GM15510 (cell line): ENCODE measurements around the gene C4orf50.

Source experiments
- POLR2A ChIP-seq: IDR thresholded peaks from 3 replicates; pipeline ENCODE4 v1.6.1; 2011; ENCODE audit warnings: borderline replicate concordance; ENCODE audit not compliant: insufficient read length; ENCODE audit errors: extremely low read depth

The C4orf50 gene

DNA sequence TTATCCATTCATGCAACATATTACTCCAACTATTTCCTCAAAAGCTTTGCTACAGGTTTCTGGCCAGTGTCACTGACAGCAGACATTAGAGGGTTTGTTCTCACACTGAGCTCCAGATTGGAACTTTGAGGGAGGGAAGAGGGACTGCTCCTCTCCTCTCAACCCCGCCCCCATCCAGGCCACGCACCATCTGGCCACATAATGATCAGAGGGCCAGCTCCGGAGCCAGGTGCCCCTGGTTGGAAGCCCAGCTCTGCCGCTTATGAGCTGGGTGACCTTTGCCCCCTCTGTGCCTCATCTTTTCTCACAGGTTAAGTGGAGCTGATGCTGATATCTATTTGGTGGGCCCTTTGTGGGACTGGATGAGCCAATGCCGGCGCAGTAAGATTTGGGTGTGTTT is 55.8 kb downstream of the C4orf50 start:
- TF ChIP-seq POLR2A = no peak

DNA sequence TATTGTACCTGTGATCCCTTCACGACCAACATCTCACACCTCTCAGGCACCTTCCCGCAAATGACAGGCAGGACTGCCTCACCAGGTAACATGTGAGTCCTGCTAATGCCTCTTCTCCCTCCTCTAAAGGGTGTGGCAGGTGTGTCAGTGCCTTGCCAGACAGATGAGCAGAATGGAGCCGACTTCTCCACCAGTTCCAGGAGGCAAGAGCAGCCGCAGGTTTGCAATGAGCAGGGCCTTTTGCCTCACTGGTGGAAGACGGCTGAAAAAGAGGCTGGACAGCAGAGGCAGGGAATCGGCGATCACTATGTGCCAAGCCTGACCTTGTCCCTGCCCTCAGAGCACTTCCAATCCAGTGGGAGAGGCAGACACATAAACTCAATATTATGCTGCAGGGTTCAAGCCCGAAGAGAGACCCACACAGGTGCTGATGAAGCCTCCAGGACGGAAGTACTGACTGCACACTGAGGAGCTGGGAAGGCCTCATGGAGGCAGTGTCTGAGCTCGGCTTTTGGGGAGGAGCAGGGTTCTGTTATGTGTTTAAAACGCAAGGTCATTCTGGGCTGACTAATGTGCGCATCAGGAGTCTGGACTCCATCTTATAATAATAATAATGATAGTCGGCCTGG is 57.9 kb downstream of the C4orf50 start:
- no peak for TF ChIP-seq POLR2A

DNA sequence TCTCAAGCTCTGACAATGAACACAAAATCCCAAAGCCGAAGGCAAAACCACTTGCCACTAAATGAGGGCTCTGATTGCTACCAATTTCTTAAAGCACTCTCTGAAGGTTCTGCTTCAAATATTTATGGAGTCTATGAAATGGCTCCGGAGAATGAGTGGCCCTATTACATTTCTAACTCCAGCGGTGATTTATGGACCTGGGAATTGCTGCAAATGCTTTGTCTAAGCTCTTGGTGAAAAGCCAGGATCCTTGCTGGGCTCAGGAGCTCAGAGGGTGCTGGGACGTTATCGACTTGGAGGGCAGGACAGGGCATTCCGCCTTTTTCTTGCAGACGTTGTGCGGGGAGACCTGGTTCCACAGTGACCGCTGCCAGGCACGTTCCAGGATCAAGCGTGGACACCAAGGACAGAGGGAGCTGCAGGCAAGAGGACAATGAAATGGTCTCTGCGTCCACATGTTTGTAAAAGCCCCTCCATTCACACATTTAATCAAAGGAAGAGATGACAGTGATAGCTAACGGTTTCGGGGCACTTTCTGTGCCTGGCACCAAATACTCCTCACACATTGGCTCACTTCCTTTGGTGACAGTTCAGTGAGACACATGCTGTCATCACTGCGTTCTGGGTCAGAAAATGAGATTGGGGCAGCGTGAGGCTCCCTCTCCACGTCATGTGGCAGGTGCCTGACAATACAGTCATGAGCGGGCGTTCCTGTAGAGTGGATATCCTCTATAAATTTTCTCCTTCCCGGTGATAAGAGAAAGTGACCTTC is 58.8 kb downstream of the C4orf50 start:
- no peak for TF ChIP-seq POLR2A

DNA sequence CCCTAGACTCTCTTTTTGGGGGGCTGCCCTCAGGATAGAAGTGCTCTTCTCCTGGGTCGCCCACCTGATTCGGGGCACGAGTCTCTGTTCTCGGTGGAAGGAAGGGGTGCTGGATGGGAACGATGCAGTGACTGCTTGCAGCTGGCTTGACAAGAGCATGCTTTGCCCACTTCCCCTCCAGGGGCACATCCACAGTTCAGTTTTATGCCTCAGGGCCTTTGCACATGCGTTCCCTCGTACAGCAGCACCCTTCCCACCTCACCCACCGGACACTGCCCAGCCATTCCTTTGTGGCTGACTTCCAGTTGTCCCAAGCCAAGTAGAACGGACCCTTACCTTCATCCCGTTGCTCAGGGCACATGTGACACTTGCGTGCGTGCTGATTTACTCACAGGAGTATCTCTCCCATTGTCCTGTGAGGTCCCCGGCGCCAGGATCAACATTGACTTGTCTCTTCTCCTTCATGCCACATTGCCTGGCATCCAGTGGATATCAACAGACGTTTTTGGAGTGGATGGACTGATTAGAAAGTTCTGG is 60.0 kb downstream of the C4orf50 start:
- no peak for TF ChIP-seq POLR2A

DNA sequence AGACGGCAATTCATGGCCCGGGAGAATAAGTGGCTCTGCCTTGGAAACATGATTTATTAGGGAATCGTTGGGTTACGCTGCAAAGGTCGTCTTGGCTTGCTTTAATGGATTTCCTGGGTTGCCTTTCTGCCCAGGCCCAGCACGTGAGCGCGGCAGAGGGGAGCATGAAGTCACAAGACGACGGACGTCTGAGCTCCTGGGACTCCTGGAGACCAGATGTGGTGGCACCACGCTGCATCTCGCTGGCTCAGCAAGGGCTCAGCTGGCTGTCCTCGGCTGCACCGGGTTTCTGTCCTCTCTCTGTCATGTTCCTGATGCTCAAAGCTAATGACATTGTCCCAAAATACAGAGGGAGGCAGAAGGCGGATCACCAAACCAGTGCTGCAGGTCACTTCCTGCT is 61.2 kb downstream of the C4orf50 start:
- no peak for TF ChIP-seq POLR2A

DNA sequence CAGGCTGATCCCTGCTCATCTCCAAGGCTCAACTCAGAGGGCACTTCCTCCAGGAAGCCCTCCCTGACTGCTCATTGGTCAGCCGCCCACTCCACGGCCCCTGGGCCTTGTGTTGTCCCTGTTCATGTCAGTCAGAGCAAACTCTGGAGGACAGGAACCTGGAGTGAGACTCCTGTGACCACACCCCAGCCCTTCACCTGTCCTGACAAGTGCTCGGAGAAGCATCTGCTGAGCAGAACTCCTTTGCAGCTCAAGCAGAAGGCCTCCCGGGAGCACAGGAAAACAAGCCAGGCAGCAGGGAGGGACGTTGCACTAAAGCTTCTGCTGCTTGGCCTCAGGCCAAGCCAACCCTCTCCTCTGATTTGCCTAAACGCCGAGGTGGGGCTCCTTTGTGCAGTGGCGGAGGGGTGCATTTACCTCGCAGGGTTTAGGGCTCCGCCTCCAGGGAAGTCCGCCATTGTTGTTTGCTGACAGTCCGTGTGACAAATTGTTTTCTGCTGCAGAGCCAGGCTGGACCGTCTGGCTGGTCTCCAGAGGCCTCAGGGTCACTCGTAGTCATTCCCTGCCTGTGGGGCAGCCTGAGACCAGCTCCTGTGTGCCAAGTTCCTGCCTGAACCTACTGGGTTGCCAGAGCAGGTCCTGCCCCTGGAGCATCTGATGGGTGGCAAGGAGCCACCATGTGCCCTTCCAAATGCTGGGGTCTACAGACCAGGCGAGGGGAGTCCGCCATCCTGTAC is 61.8 kb downstream of the C4orf50 start:
- TF ChIP-seq POLR2A = no peak

DNA sequence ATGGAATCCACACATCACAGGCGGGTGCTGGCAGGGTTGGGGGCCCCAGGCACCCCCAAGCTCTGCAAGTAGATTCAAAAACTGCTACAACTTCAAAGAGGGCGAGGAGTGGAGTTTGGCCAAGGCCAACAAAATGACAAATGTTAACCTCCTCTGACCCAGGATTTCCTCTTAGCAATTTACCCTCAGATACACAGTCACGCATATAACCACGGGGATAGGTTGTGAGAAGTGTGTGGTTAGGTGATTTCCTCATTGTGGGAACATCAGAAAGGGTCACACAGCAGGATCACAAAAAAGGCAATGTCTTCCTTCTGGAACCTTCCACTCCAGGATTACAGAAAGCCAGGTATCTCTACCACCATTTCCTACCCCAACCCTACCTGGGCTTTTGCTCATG is 62.4 kb downstream of the C4orf50 start:
- no peak for TF ChIP-seq POLR2A

DNA sequence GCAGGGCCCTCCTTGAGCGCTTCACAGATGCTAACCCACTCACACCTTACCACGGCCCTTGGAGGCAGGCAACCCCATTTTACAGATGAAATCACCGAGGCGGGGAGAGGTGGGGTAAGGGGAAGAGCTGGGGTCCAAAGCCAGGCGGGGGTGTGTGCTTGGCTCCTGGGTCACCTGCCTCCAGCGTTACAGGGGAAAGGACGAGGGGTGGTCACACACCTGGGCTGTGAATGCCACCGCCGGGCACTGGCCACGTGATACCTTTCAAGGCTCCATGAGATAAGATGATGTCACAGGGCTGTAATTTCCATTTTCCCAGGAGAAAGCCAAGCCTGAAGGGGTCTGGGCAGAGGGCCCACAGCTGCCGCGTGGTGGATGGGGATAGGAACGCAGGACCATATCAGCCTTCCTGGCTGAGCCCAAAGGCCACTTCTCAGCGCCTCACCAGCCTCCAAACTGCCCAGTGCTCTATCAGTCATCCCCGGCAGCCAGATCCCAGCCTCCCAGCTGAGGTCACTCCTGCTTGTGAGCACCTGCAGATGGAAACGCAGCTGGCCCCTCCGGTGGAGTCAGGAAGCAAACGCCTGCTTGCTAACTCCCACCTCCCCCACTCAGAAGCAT is 62.9 kb downstream of the C4orf50 start:
- TF ChIP-seq POLR2A = no peak

DNA sequence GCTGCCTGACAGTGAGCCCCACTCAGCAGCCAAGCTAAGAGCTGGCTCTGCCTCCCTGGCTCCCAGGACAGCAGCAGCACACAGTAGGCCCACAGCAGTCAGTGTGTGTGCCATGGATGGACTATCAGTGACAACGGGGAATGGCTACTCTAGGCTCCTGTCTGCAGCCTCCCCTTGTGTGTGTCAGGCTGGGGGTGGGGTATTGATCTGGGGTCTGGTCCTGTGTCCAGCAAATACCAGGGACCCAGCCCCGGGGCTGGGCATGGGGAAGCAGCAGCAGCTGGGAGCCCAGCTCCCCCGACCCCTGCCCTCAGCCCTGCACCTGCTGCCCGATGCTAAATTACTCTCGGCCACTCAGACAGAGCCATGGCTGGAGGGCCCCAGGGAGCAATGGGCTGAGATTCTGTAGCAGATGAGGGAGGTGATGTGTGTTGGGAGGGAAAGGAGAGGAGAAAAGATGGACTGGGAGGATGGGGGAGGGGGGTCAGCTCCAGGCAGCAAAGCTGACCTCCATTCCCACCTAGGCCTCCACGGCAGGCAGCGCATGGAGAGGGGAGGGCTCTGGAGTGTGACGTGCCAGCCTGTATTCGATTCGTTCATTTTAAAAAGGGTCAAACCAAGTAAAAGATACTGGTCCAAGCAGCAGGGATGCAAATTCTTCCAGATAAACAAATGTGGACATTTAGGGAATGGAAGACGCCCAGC is 64.0 kb downstream of the C4orf50 start:
- TF ChIP-seq POLR2A = no peak

DNA sequence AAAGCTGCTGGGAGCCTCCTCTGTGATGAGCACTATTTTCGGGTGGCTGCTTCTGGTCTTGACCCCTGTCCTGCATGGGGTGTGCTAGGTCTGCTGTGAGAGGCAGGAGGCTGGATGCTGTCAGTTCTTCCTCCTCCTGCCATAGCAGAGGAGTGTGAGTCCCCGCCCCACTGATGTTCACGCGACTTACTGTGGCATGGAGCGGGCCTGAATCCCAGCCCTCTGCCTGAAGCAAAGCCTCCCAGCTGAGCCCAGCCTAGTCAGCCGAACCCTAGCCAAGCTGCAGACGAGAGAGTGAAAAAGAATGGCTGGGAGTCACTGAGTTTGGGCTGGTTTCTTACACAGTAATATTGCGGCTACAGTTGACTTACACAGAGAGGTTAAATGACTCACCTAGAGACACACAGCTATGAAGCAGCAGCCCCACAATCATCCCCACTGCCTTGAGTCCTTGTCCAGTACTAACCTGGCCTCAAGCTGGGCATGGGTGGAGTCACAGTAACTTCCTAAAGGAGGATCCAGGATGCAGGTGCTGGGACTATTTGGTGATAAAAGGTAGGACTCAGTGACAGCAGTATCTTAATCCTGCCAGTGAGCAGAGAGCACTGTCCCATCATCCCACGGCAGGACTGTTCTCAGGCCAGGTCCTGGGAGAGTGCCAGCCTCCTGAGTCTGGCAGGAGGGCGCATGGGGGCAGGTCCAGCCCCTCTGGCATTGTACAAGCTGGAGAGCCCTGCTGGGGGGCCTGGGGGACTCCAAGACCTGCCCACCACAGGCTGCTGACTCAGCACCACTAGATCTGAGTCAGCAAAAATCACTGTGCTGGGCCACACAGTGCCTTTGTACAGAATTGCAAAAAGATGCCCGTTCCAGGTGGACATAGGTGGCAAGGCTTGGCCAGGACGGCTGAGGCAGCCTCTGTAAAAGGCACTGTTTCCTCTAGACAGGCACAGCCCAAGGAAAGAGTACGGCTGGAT is 65.0 kb downstream of the C4orf50 start:
- TF ChIP-seq POLR2A = no peak

DNA sequence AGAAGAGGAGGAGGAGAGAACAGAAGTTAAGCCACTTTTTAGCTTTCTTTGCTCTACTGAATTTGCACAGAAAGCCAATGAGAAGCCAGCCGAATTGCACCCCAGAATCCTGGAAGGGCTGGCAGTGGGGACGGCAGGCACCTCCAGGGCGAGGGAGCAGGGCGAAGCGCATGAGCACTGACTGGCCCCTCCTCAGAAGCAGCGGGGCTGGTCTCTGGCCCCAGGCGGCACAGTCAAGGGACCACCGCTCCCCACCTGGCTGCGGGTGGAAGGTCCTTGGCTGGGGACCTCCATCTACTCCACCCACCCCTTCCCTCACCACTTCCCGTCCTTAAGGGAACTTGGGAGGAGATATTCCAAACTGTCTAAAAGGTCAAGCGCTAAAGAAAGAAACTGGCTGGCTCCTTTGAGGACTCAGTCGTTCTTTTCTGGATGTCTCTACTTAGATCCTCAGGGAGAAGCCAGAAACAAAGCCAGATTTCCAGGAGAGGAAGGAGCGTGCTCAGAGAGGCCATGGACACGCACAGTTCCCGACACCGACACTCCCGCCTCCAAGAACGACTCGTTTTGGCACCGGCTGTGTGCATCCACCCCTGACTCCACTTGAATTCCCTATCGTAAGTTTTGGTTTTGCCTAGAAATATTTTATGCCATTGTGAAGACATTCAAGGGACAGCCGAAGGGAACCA is 65.8 kb downstream of the C4orf50 start:
- no peak for TF ChIP-seq POLR2A

DNA sequence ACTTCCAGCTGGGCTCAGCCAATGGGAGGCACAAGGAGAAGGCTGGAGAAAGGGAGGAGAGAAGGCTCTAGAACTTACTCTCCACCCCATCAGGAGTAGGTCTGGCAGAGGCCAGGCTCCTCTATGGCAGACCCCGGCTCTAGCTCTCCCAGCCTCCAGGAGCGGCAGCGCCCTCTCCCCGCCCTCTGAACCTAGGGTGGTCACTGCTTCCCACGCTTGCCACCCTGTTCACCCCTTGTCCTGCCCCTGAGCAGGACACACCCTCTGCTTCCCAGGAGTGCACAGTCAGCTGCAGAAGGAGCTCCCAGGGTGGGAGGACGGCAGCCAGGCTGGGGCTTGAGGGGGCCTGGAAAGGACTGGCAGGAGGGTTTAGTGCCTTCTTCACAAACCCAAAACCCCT is 72.3 kb downstream of the C4orf50 start:
- TF ChIP-seq POLR2A = no peak

DNA sequence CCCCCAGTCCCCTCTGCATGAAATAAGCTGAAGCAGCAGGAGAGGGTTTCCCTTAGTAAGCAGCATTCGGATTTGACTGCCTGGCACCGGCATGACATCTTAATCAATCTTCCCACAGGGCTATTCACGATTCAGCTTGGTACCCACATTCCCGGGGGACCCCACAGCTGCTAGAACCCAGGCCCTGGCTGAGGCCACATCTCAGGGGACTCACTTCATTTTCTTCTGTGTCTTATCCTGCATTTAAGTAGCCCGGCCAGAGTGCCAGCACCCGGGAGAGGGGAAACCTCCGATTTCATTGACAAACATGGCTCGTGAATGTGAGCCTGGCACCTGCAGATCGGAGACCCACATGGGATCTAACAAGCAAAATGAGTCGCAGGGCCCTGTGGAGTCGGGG is 73.1 kb downstream of the C4orf50 start:
- TF ChIP-seq POLR2A = no peak
